Lower lobe of right lung (tissue), 2 donors: ENCODE measurements around the gene PRSS3. TPM values are rescaled to one million over a fixed set of nuclear protein-coding genes. Genes with fewer than 3 reads are reported as not detected.
"Not testable (repeated sequence)": the region's sequence is repeated elsewhere in the genome, so short reads cannot be mapped to it uniquely, and the experiment has no call there.

Source experiments
- ATAC-seq, 2 donors: fragments of 200-7000 bp; cut with Tn5 transposase; one replicate each; pipeline ENCODE4 v1.9.1; 2020 to 2022; ENCODE audit warnings: mild to moderate bottlenecking in 2 of 2, moderate library complexity in 2 of 2
- DNase-seq: peaks from one replicate; pipeline ENCODE4 v3.0.0-alpha.2; 2020
- H3K27ac ChIP-seq: fragments of 200-600 bp; one replicate; pipeline ENCODE4 v1.8.0; 2022
- H3K27me3 ChIP-seq: fragments of 200-600 bp; one replicate; pipeline ENCODE4 v1.8.0; 2022; ENCODE audit warnings: low read depth
- H3K36me3 ChIP-seq: fragments of 200-600 bp; one replicate; pipeline ENCODE4 v1.8.0; 2022; ENCODE audit warnings: mild to moderate bottlenecking
- H3K4me1 ChIP-seq: fragments of 200-600 bp; one replicate; pipeline ENCODE4 v1.8.0; 2022
- H3K4me3 ChIP-seq: fragments of 200-600 bp; one replicate; pipeline ENCODE4 v1.8.0; 2022; ENCODE audit warnings: mild to moderate bottlenecking
- H3K9me3 ChIP-seq: fragments of 200-600 bp; one replicate; pipeline ENCODE4 v1.8.0; 2022
- intact Hi-C: fragments of 100-400 bp; cut with DNase I; formaldehyde crosslinking; loops from one replicate; pipeline ENCODE4 v1.11.0; 2022
- total RNA-seq: library from RNA; stranded (reverse); fragmentation: NEBNext Ultra II Directional; extraction: Animal tissue kit (Norgen Biotek cat#: 25700); gene quantifications from one replicate; pipeline ENCODE4 v1.2.1, GENCODE V29; 2021
- TF ChIP-seq, protein P1 (sequence below): fragments of 200-600 bp; IDR thresholded peaks from one replicate; pipeline ENCODE4 v1.8.0; 2022; ENCODE audit warnings: antibody characterized with exemption, mild to moderate bottlenecking
- donor health status: DM: no; HTN: yes; CAD: no; lungs with severe emphysema.

The PRSS3 gene
- total RNA-seq, 1 donor from 2014 or later = 0.65 TPM

DNA sequence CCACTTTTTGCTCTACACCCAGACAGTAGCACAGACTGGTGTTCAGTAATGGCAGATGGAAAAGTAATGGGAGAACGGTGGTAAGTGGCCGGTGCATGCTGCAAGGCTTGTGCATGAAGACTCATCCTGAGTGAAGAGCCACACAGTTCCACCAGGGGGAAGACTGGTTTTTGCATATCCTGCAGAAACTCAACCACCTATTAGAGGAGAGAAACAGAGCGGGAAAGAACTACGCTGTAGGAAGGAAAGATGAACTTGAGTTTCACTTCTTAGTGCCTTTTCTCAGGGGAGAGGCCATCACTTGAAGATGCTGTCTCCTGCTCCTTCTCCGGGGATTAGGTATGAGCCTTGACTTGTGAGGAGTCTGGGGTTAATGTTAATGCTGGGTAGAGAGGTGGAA is 9.4 kb upstream of the PRSS3 start:
- no peaks in the 10 kb centered on the region for H3K9me3 ChIP-seq
- intact Hi-C loops = no loop called here
- H3K27ac ChIP-seq = no peak overlapping the region
- H3K27me3 ChIP-seq = no peaks in the 10 kb centered on the region
- H3K4me1 ChIP-seq = no peaks in the 10 kb centered on the region
- no peak for DNase-seq
- no peaks in the 10 kb centered on the region for H3K36me3 ChIP-seq
- H3K4me3 ChIP-seq = no peak overlapping the region
- TF ChIP-seq, protein P1, sequence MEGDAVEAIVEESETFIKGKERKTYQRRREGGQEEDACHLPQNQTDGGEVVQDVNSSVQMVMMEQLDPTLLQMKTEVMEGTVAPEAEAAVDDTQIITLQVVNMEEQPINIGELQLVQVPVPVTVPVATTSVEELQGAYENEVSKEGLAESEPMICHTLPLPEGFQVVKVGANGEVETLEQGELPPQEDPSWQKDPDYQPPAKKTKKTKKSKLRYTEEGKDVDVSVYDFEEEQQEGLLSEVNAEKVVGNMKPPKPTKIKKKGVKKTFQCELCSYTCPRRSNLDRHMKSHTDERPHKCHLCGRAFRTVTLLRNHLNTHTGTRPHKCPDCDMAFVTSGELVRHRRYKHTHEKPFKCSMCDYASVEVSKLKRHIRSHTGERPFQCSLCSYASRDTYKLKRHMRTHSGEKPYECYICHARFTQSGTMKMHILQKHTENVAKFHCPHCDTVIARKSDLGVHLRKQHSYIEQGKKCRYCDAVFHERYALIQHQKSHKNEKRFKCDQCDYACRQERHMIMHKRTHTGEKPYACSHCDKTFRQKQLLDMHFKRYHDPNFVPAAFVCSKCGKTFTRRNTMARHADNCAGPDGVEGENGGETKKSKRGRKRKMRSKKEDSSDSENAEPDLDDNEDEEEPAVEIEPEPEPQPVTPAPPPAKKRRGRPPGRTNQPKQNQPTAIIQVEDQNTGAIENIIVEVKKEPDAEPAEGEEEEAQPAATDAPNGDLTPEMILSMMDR = no peak
- no peak for ATAC-seq

DNA sequence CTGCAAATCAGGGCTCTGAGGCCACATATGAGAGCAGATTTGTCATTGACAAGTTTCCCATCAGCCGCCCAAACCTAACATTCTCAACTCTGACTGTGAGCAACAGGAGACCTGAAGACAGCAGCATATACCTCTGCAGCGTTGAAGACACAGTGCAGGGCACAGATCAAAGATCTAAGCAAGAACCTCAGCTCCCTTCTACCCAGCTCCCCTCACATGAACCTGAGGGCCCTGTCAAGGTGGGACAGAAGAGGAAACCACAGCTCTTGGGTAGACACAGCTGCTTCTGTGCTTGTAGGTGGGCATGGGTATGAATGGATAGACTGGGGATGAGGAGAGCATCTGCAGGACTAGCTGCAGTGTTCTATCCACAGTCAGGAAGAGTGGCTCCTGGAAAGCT is 8.7 kb upstream of the PRSS3 start:
- Histone ChIP-seq H3K36me3 (no peaks in the 10 kb centered on the region), H3K27me3 (no peaks in the 10 kb centered on the region), H3K27ac (no peak overlapping the region), H3K4me3 (no peak overlapping the region), H3K9me3 (no peaks in the 10 kb centered on the region), H3K4me1 (no peaks in the 10 kb centered on the region)
- TF ChIP-seq, protein P1 = no peak
- intact Hi-C loops = no loop called here
- ATAC-seq (no peak), DNase-seq (no peak)

DNA sequence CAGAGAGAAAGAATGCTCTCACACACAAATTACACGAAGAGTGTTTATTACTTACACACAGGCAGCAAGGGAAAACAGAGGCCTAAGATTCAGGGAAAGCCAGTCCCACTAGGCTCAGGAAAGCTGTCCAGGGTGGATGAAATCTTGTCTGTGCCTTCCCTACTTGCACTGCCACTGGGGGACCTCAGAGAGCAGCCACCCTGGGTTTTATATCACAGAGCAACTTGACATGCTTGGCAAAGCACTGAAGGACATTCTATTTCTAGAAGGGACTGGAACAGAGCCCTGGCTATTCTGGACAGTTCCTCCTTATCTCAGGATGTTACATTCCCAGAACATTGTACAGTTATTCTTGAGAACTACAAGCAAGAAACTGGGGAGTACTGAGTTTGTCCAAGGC is 7.5 kb upstream of the PRSS3 start:
- no peaks in the 10 kb centered on the region for H3K4me1 ChIP-seq
- TF ChIP-seq, protein P1 = no peak
- no peaks in the 10 kb centered on the region for H3K36me3 ChIP-seq
- intact Hi-C loops = no loop called here
- no peaks in the 10 kb centered on the region for H3K27me3 ChIP-seq
- no peak overlapping the region for H3K4me3 ChIP-seq
- ATAC-seq (peak; percentile 47 to 55), DNase-seq (no peak)
- no peaks in the 10 kb centered on the region for H3K9me3 ChIP-seq
- H3K27ac ChIP-seq = no peak overlapping the region

DNA sequence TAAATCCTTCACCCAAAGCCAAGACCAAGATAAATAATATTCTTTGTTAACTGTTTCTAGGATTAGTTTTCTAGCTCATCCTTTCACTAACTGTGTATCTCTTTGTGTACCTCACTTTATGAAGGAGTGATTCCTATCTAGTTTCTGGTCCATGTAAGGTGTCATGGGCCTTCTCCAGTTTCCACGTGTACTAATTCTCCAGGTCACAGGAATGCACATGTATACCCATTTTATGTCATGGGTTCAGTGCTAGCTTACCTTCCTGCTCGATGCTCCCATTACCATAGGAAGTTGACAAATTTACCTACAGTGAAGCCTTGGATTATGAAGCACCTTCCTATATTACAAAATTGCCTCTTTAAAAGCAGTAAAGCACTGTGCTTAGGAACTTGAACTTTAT is 5.9 kb upstream of the PRSS3 start:
- DNase-seq, intact Hi-C loops, H3K9me3 ChIP-seq, H3K27me3 ChIP-seq, H3K27ac ChIP-seq, ATAC-seq, H3K36me3 ChIP-seq, H3K4me3 ChIP-seq, H3K4me1 ChIP-seq: not testable (repeated sequence)

DNA sequence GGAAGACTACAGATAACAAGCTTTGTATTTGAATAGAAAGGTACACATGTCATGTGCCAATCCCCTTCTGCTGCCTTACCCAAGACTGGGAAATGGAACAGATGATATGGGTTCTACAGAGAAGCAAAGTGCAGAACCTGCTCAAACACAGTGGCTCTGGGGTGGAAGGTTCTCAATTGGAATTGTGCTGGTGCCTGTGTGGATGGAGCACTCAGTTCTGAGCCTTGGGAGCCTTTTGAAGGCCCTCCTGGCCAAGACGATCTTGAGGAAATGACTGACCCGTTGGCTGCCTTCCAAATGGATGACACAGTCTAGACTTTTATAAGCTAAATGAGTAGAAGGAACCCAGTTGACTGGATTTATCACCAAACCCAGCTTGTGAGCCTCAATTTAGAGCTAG is 4.2 kb upstream of the PRSS3 start:
- no peaks in the 10 kb centered on the region for H3K36me3 ChIP-seq
- ATAC-seq = no peak
- peaks cover under 1% of the 10 kb centered on the region for H3K4me1 ChIP-seq
- no peaks in the 10 kb centered on the region for H3K27me3 ChIP-seq
- TF ChIP-seq, protein P1 = no peak
- no peak overlapping the region for H3K4me3 ChIP-seq
- intact Hi-C loops = no loop called here
- DNase-seq = no peak
- no peak overlapping the region for H3K27ac ChIP-seq
- H3K9me3 ChIP-seq = no peaks in the 10 kb centered on the region

DNA sequence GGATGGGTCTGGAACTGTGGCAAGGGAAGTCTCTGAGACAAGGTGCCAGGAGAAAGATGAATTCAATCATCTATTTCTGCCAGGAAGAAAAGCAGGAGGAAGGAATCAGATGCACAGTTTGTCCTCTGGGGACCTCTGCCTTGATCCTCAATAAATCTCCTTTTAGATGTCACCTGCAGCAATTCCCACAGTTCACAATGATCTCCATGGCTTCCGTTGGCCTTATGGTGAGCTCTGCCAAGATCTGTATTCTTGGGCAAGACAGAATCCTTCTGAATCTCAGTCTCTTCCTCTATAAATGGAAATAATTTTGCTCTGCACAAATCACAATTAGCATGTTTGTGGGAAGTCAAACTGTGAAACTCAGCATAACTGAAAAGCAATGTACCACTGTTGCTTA is 1.9 kb upstream of the PRSS3 start:
- intact Hi-C loops, H3K36me3 ChIP-seq, H3K4me1 ChIP-seq, DNase-seq, H3K9me3 ChIP-seq, H3K4me3 ChIP-seq, H3K27ac ChIP-seq, ATAC-seq, H3K27me3 ChIP-seq: not testable (repeated sequence)

DNA sequence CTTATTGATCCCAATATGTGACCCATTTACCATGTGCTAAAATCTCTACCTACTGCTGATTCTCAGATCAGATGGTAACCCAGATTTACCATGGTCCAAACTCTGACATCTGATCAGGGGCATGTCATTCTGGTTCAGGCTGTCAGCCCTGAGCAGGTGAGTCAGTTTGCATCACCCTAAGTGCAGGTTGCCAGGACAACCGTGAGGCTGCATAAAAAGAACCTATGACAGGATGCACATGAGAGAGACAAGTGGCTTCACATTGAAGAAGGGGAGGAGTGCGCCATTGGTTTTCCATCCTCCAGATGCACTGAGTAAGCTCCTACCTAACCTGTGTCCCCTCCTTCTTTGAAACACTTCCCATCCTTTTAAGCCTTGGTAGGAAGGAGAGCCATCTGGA is 801 bp upstream of the PRSS3 start:
- Histone ChIP-seq H3K4me1 (peaks cover 3% of the 10 kb centered on the region), H3K27ac (no peak overlapping the region), H3K27me3 (no peaks in the 10 kb centered on the region), H3K36me3 (no peaks in the 10 kb centered on the region), H3K9me3 (no peaks in the 10 kb centered on the region), H3K4me3 (no peak overlapping the region)
- no peak for ATAC-seq
- TF ChIP-seq, protein P1 = no peak
- intact Hi-C loops = no loop called here
- no peak for DNase-seq
